GM21447 (cell line): ENCODE measurements around the gene CWF19L1.

Source experiments
- ATAC-seq: cut with Tn5 transposase; IDR thresholded peaks from one replicate; pipeline ENCODE4 v1.9.1; 2021; ENCODE audit not compliant: unreplicated experiment

CWF19L1 gene

GRCh38 chr10:100182908-100183307 lies 84.5 kb downstream of the CWF19L1 start:
- no peak for ATAC-seq
